ENCODE results near the gene AMD1.
"Not testable (repeated sequence)": the region's sequence is repeated elsewhere in the genome, so short reads cannot be mapped to it uniquely, and the experiment has no call there.

The AMD1 gene

GRCh38 chr6:110873981-110874879 lies at the start of gene AMD1:
AMD1 (plus strand) TSS chr6:110874785; CDS start chr6:110875106, 321 bp downstream.
- peak; percentile 99 for DNase-seq

GRCh38 chr6:110826236-110827129 lies 48.1 kb upstream of the AMD1 start:
- DNase-seq = no peak

DNA sequence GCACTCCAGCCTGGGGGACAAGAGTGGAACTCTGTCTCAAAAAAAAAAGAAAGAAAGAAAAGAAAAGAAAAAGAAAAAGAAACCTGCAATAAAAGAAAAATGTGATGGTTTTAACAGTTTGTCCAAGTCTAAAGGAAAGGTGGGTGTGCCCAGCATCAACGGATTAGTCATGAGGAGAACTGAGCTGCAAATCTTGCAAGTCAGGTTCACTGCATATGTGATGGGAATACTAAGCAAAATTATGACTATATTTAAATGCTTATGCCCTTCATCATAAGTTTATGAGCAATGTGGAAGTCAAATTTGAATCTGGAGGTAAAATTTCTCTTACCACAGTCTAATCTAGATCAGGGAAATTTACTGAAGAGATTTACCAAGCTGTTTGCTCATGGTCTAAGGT lies 46.2 kb upstream of the AMD1 start:
- no peak for DNase-seq

DNA sequence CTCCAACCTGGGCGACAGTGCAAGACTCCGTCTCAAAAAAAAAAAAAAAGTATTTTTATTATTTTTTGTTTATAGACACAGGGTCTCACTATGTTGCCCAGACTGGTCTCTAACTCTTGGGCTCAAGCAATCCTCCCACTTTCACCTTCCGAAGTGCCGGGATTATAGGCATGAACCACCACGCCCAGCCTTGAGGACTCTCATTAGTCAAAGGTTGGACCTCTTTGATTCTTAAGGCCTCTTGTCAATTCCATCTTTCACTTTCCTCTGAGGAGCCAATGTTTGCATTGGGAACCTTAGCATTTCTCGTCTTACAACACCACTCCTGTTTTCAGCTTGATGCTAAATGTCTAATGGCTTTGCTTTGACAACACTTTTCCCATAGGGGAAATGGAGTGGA lies 43.2 kb upstream of the AMD1 start:
- no peak for DNase-seq

GRCh38 chr6:110833831-110834230 lies 40.8 kb upstream of the AMD1 start:
- DNase-seq = no peak

DNA sequence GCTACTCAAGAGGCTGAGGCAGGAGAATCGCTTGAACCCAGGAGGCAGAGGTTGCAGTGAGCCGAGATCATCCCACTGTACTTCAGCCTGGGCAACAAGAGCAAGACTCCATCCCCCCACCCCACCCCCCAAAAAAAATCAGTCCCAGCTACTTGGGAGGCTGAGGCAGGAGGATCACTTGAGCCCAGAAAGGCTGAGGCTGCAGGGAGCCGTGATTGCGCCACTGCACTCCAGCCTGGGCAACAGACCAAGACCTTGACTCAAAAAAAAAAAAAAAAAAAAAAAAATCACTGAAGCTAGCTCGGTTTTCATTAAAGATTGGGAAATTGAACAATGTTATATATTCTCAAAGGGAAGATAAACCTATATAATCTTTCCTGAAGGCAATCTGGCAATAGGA lies 38.8 kb upstream of the AMD1 start:
- not testable (repeated sequence) for DNase-seq

DNA sequence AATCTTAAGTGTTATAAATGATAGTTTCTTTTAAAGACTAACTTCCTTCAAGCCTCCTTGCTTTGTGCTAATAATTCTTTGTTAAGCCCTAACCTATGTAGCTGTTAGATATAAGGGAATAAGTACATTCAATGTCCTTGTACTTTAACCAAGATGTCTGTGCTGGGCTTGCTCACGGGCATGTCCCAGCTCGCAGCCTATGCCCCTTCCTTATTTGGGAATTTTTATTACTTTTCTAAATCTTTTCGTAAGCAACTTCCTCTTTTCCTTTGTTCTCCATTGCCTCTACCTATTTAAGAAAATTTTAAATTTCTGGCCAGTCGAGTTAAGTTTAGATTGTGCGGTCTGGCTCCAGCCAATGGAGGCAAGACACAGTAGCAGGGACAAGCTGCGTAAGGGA lies 33.3 kb upstream of the AMD1 start:
- no peak for DNase-seq

DNA sequence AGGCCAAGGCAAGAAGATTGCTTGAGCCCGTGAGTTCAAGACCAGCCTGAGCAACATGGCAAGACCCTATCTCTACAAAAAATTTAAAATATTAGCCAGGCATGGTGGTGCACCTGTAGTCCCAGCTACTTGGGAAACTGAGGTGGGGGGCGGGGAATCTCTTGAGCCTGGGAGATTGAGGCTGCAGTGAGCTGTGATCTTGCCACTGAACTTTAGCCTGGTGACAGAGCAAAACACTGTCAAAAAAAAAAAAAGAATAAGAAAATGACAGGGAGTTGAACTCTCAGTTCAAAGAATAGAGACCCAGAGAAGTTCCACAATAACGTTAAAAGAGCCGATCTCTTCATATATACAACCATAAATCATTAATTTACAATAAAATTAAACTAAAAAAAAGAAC lies 24.8 kb upstream of the AMD1 start:
- DNase-seq = no peak

- no peak for DNase-seq
Measured at GRCh38 chr6:110852773-110853172, 21.8 kb upstream of the AMD1 start.

- DNase-seq = no peak
Measured at GRCh38 chr6:110853754-110854477, 20.7 kb upstream of the AMD1 start.

DNA sequence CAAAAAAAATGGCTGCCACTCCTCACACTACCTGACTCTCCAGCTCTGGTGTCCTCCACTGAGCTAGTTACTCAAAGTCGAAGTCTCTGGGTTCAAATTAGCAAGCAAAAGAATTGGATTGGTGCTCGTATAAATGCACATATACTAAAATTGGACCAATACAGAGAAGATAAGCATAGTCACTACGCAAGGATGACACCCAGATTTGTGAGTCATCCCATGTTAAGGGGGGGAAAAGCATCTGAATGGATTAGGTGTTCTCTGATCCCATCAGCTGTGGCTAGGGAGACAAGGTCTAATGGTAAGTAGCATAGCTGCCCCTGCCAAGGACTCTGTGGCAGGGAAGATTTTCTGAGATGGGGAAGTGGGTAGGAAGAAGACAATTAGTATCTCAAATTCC lies 18.3 kb upstream of the AMD1 start:
- DNase-seq = no peak

GRCh38 chr6:110858016-110858415 lies 16.6 kb upstream of the AMD1 start:
- DNase-seq = no peak

GRCh38 chr6:110858562-110859214 lies 15.9 kb upstream of the AMD1 start:
- DNase-seq = no peak

DNA sequence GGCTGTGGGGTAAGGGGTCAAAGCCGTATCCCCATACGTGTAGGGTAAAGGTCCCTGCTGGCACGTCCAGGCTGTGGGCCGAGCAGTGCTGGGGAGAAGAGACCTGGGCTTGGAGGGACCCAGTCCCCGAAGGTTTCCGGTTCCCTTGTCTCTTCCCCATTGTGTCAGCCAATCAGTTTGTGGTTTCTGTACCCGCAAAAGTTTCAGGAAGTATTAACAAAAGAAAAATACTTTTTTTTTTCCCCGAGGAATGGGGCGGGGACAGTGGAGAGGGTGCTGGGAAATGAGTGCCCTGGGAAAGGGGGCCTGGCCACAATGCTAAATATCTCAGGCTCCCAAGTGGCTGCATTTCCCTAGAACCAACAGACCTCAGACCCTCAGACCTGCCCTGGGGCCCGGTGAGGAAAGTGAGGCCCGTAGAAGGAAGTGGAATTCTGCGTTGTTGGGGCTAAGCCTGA lies 15.2 kb upstream of the AMD1 start:
- DNase-seq = no peak

- DNase-seq = peak; percentile 9
Measured at GRCh38 chr6:110864824-110865223, 9.8 kb upstream of the AMD1 start.

- no peak for DNase-seq
Measured at GRCh38 chr6:110874880-110875547, 429 bp downstream of the AMD1 start.

DNA sequence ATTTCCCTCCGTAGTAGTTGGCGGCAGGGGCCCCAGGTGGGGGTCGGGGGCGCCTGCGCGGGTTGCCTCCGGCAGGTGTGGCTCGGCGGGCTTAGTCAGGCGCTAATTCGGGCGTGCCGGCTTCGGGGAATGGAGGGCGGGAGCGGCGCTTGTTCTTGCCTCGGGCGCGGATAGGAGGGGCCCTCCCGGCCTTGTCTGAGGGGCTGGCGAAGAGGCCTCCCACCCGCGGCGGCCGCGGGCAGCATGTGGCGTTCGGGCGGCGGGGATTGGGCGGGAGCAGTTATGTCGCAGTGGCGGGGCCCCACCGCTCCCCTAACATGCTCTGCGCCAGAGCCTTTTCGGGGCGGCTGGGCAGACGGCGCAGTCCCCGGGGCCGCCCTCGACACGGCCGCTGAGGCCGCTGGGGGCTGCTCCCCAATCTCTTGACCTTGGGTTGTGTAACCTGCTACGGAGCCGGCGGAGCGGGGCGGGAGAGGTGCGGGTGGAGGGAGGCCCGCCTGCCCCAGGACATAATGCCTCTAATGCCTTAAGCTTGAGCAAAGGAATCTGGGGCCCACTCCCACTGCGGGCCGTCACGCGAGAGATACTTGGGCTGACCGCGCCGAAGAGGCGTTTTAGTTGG lies 1.1 kb downstream of the AMD1 start:
- peak; percentile 73 for DNase-seq

DNA sequence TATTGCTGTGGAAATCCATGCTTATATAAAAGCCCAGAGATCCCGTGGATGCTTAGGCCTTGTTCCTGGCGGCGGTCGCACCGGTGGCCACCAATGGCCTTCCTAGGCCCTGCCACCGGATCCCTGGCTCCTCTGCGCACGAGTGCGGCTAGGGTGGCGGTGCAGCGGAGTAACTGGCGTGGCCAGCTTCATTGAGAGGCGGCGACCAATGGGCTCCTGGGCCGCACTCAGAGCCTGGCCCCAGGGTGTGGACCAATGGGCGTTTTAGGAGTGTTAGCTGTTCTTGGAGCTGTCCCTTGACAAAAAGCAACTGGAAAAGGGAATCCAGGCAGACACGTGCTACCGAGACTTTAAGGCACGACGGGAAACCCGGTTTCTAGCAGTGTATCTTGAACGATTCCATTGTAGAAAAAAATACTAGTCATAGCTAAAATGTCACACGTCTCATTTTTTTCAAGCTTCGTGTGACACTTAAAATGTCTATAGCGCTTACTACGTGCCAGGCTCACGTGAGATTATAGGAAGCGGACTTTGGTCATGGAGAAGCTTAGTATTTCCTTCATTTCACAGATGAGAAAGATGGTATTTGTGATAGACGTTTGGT lies 1.7 kb downstream of the AMD1 start:
- DNase-seq = peak; percentile 92

DNA sequence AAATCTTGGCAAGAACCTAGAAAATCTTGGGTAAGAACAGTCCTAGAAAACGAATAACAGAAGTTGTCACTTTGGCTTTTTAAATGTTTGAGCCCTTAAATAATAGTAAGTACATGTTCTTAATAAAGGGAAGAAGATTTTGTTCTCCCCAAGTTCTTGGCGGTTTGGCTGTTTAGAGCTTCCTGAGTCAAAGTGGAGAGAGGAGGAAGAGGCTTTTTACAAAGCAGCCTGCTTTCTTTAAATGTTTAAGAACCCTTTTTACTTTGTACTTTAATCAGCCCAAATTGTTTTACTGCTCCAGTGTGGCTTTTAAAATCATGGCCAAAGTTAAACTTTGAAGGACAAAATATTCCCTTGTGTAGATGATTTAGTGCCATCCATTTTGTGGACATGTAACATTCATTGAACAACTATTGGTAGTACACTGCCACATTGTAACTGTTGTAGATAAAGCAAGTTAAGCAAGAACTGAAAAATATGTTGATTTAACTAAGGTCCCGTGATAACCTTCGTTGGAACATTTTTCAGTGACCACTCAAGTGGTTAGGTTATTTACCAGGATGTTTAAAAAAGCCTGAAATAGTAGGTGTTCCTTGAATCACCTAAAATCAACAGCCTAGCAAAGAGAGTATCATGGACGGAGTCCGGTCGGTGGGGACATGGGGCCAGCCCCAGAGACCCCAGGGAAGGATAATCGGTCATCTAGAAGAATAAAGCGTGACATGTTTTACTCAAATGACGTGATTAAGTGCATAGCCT lies 2.4 kb downstream of the AMD1 start:
- no peak for DNase-seq

- DNase-seq = no peak
Measured at GRCh38 chr6:110877569-110877968, 3.0 kb downstream of the AMD1 start.

Measured in NCI-H774 (cell line).